ENCODE measurements around the gene ECHS1. TPM values are rescaled to one million over a fixed set of nuclear protein-coding genes. Genes with fewer than 3 reads are reported as not detected.

Gene ECHS1
- polyA plus RNA-seq, 2 donors = 85.4 to 105 TPM

- no peaks in the 10 kb centered on the region for H3K36me3 ChIP-seq (ENCODE audit: control insufficient read depth in 2 of 2, insufficient read depth in 2 of 2, low read length in 1 of 2)
- 93 to 94% methylated on average over 14 of the region's 14 CpGs for WGBS, 2 donors
These were observed 18.4 kb downstream of the ECHS1 start for GRCh38 chr10:133354672-133355240.

DNA sequence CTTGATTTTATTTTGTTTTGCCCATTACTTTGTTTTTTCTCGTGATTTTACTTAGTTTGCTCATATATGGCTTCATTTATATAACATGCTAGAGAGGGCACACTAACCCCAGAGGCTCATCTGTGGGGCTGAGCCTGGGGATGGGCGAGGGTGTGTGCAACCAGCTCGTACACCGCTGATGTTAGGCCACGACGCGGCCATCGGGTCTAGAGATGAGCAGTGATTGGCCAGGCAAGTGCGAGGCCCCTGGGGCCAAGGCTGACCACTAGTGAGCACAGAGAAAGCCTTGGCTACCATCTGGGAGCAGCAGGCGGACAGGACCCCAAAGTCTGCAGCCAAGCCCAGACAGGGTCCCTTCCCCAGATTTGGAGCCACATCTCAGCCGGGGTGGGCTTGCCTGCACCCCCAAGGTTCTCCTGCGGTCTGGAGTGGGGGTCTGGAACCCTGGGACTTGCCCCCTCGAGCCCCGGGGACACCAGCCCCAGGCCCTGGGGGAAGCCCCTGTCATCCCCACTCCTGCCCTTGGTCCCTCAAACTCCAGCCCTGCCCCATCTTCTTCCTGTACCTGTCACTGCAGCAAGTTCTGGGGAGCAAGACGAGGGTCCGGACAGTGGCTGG, 19.1 kb downstream of the ECHS1 start:
- no peaks in the 10 kb centered on the region for H3K9me3 ChIP-seq (ENCODE audit: control insufficient read depth in 2 of 2, insufficient read depth in 1 of 2, low read depth in 1 of 2, low read length in 1 of 2)
- no peaks in the 10 kb centered on the region for H3K36me3 ChIP-seq (ENCODE audit: control insufficient read depth in 2 of 2, insufficient read depth in 2 of 2, low read length in 1 of 2)
- H3K27ac ChIP-seq (ENCODE audit: low read depth in 2 of 2, low read length in 1 of 2) = no peak overlapping the region
- 87% methylated on average over 16 of the region's 16 CpGs for WGBS, 2 donors
- H3K27me3 ChIP-seq (ENCODE audit: control insufficient read depth in 1 of 2, insufficient read depth in 2 of 2, low read length in 2 of 2) = no peaks in the 10 kb centered on the region
- H3K4me1 ChIP-seq (ENCODE audit: control insufficient read depth in 2 of 2, insufficient read depth in 2 of 2, low read length in 1 of 2) = peaks cover 0 to 11% of the 10 kb centered on the region in 2 donors
- H3K4me3 ChIP-seq (ENCODE audit: low read depth in 1 of 2, low read length in 2 of 2) = no peak overlapping the region

More at GRCh38 chr10:133354672-133355240, 18.4 kb downstream of the ECHS1 start:
- peaks cover 0 to 11% of the 10 kb centered on the region in 2 donors for H3K4me1 ChIP-seq (ENCODE audit: control insufficient read depth in 2 of 2, insufficient read depth in 2 of 2, low read length in 1 of 2)
- no peak overlapping the region for H3K4me3 ChIP-seq (ENCODE audit: low read depth in 1 of 2, low read length in 2 of 2)
- no peaks in the 10 kb centered on the region for H3K27me3 ChIP-seq (ENCODE audit: control insufficient read depth in 1 of 2, insufficient read depth in 2 of 2, low read length in 2 of 2)
- no peaks in the 10 kb centered on the region for H3K9me3 ChIP-seq (ENCODE audit: control insufficient read depth in 2 of 2, insufficient read depth in 1 of 2, low read depth in 1 of 2, low read length in 1 of 2)
- H3K27ac ChIP-seq (ENCODE audit: low read depth in 2 of 2, low read length in 1 of 2) = no peak overlapping the region

GRCh38 chr10:133353202-133353959, 19.8 kb downstream of the ECHS1 start:
- H3K9me3 ChIP-seq (ENCODE audit: control insufficient read depth in 2 of 2, insufficient read depth in 1 of 2, low read depth in 1 of 2, low read length in 1 of 2) = no peaks in the 10 kb centered on the region
- no peaks in the 10 kb centered on the region for H3K27me3 ChIP-seq (ENCODE audit: control insufficient read depth in 1 of 2, insufficient read depth in 2 of 2, low read length in 2 of 2)
- no peak overlapping the region for H3K4me3 ChIP-seq (ENCODE audit: low read depth in 1 of 2, low read length in 2 of 2)
- WGBS, 2 donors = 60 to 72% methylated on average over 16 of the region's 16 CpGs
- no peak overlapping the region for H3K27ac ChIP-seq (ENCODE audit: low read depth in 2 of 2, low read length in 1 of 2)
- H3K4me1 ChIP-seq (ENCODE audit: control insufficient read depth in 2 of 2, insufficient read depth in 2 of 2, low read length in 1 of 2) = peaks cover 0 to 11% of the 10 kb centered on the region in 2 donors
- H3K36me3 ChIP-seq (ENCODE audit: control insufficient read depth in 2 of 2, insufficient read depth in 2 of 2, low read length in 1 of 2) = no peaks in the 10 kb centered on the region

DNA sequence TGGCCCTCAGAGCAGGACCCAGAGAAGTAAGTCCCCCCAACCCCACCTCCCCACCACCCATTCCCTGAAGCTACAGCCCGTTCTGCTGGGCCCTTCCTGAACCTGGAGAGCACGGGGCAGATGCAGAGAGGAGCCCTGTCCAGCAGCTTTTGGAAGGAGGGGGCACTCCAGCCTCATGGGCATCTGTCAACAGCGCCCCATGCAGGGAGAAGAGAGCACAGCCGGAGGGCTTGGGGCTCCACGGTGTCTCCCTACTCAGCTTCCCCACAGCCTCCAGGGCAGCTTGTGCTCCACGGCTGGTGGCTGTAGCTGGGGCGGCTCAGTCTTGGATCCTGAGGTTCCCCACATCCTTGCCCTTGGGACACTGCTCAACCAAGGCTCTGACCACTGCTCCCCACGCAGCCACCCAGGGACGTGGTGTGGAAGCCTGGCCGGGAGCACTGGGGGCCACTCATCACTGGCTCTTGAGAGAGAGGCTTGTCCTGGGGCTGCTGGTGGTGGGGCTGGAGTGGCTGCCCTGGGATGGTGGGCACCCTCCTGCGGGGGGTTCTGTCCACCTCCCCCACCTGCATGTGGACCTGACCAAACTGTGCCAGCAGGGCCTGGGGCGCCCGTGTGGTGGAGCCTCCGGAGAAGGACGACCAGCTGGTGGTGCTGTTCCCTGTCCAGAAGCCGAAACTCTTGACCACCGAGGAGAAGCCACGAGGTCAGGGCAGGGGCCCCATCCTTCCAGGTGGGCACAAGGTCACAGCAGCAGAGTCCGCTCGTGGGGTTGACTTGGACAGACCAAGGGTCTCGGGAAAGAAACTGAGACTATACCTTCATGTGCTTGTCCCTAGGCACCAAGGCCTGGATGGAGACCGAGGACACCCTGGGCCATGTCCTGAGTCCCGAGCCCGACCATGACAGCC, 21.5 kb downstream of the ECHS1 start:
- no peak overlapping the region for H3K27ac ChIP-seq (ENCODE audit: low read depth in 2 of 2, low read length in 1 of 2)
- H3K4me3 ChIP-seq (ENCODE audit: low read depth in 1 of 2, low read length in 2 of 2) = no peak overlapping the region
- peaks cover 0 to 3% of the 10 kb centered on the region in 2 donors for H3K9me3 ChIP-seq (ENCODE audit: control insufficient read depth in 2 of 2, insufficient read depth in 1 of 2, low read depth in 1 of 2, low read length in 1 of 2)
- no peaks in the 10 kb centered on the region for H3K27me3 ChIP-seq (ENCODE audit: control insufficient read depth in 1 of 2, insufficient read depth in 2 of 2, low read length in 2 of 2)
- 71 to 73% methylated on average over 24 of the region's 24 CpGs for WGBS, 2 donors
- peaks cover 0 to 3% of the 10 kb centered on the region in 2 donors for H3K4me1 ChIP-seq (ENCODE audit: control insufficient read depth in 2 of 2, insufficient read depth in 2 of 2, low read length in 1 of 2)
- no peaks in the 10 kb centered on the region for H3K36me3 ChIP-seq (ENCODE audit: control insufficient read depth in 2 of 2, insufficient read depth in 2 of 2, low read length in 1 of 2)

- Histone ChIP-seq H3K4me1 (ENCODE audit: control insufficient read depth in 2 of 2, insufficient read depth in 2 of 2, low read length in 1 of 2) (no peaks in the 10 kb centered on the region), H3K4me3 (ENCODE audit: low read depth in 1 of 2, low read length in 2 of 2) (no peak overlapping the region), H3K27ac (ENCODE audit: low read depth in 2 of 2, low read length in 1 of 2) (no peak overlapping the region), H3K9me3 (ENCODE audit: control insufficient read depth in 2 of 2, insufficient read depth in 1 of 2, low read depth in 1 of 2, low read length in 1 of 2) (peaks cover 0 to 3% of the 10 kb centered on the region in 2 donors), H3K36me3 (ENCODE audit: control insufficient read depth in 2 of 2, insufficient read depth in 2 of 2, low read length in 1 of 2) (no peaks in the 10 kb centered on the region), H3K27me3 (ENCODE audit: control insufficient read depth in 1 of 2, insufficient read depth in 2 of 2, low read length in 2 of 2) (no peaks in the 10 kb centered on the region)
- WGBS, 2 donors = 49 to 51% methylated on average over 13 of the region's 13 CpGs
These were observed 22.2 kb downstream of the ECHS1 start for GRCh38 chr10:133350950-133351329.

DNA sequence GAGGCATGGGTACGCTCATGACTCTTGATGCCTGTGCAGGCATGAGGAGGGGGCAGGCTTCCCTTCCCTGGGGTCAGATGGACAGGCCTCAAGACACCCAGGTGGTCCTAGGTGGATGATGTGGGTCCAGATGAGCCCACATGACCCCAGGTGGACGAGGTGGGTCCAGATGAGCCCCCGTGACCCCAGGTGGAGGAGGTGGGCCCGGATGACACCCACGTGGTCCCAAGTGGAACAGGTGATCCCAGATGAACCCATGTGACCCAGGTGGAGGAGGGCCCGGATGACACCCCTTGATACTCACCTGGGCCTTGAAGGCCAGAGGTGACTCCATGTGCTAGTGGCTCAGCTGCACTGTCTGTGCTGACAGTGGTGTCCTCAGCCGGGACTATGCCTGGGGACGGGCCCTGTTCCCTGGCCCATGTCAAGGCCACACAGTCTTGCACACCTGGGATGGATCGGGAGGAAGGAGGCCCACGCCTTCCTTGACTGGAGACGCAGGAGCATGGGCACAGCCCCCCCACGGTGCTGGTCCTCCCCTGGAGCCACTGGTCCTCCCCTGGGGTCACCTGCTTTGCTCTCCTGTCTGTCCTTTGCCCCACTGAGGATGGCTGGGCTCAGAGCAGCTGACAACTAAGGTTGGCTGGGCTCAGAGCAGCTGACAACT, 22.7 kb downstream of the ECHS1 start:
- Histone ChIP-seq H3K36me3 (ENCODE audit: control insufficient read depth in 2 of 2, insufficient read depth in 2 of 2, low read length in 1 of 2) (no peaks in the 10 kb centered on the region), H3K27me3 (ENCODE audit: control insufficient read depth in 1 of 2, insufficient read depth in 2 of 2, low read length in 2 of 2) (no peaks in the 10 kb centered on the region), H3K4me1 (ENCODE audit: control insufficient read depth in 2 of 2, insufficient read depth in 2 of 2, low read length in 1 of 2) (no peaks in the 10 kb centered on the region), H3K9me3 (ENCODE audit: control insufficient read depth in 2 of 2, insufficient read depth in 1 of 2, low read depth in 1 of 2, low read length in 1 of 2) (peaks cover 0 to 3% of the 10 kb centered on the region in 2 donors), H3K27ac (ENCODE audit: low read depth in 2 of 2, low read length in 1 of 2) (no peak overlapping the region), H3K4me3 (ENCODE audit: low read depth in 1 of 2, low read length in 2 of 2) (no peak overlapping the region)
- WGBS, 2 donors = 76 to 79% methylated on average over 12 of the region's 12 CpGs

- 50 to 56% methylated on average over 9 of the region's 9 CpGs for WGBS, 2 donors
- no peak overlapping the region for H3K4me3 ChIP-seq (ENCODE audit: low read depth in 1 of 2, low read length in 2 of 2)
- H3K9me3 ChIP-seq (ENCODE audit: control insufficient read depth in 2 of 2, insufficient read depth in 1 of 2, low read depth in 1 of 2, low read length in 1 of 2) = peaks cover 0 to 3% of the 10 kb centered on the region in 2 donors
- H3K27ac ChIP-seq (ENCODE audit: low read depth in 2 of 2, low read length in 1 of 2) = no peak overlapping the region
- H3K4me1 ChIP-seq (ENCODE audit: control insufficient read depth in 2 of 2, insufficient read depth in 2 of 2, low read length in 1 of 2) = no peaks in the 10 kb centered on the region
- no peaks in the 10 kb centered on the region for H3K36me3 ChIP-seq (ENCODE audit: control insufficient read depth in 2 of 2, insufficient read depth in 2 of 2, low read length in 1 of 2)
- no peaks in the 10 kb centered on the region for H3K27me3 ChIP-seq (ENCODE audit: control insufficient read depth in 1 of 2, insufficient read depth in 2 of 2, low read length in 2 of 2)
These were observed 23.6 kb downstream of the ECHS1 start for GRCh38 chr10:133349577-133350011.

- Histone ChIP-seq H3K9me3 (ENCODE audit: control insufficient read depth in 2 of 2, insufficient read depth in 1 of 2, low read depth in 1 of 2, low read length in 1 of 2) (peaks cover 0 to 3% of the 10 kb centered on the region in 2 donors), H3K27ac (ENCODE audit: low read depth in 2 of 2, low read length in 1 of 2) (no peak overlapping the region), H3K27me3 (ENCODE audit: control insufficient read depth in 1 of 2, insufficient read depth in 2 of 2, low read length in 2 of 2) (no peaks in the 10 kb centered on the region), H3K4me3 (ENCODE audit: low read depth in 1 of 2, low read length in 2 of 2) (no peak overlapping the region), H3K4me1 (ENCODE audit: control insufficient read depth in 2 of 2, insufficient read depth in 2 of 2, low read length in 1 of 2) (no peaks in the 10 kb centered on the region), H3K36me3 (ENCODE audit: control insufficient read depth in 2 of 2, insufficient read depth in 2 of 2, low read length in 1 of 2) (no peaks in the 10 kb centered on the region)
- 75% methylated on average over 8 of the region's 8 CpGs for WGBS, 2 donors
These were observed 24.0 kb downstream of the ECHS1 start for GRCh38 chr10:133349160-133349568.
